ENCODE results near the gene SLC22A15.
A peak's percentile ranks its signal among the peaks of the same experiment; 100 is the strongest.

SLC22A15 gene

GRCh38 chr1:116115476-116116439 lies 139.4 kb downstream of the SLC22A15 start:
- ChIA-PET POLR2A (no interaction called here), CTCF (no interaction called here)
- no peak overlapping the region for H3K4me3 ChIP-seq (ENCODE audit: low read depth, low read length)
- peak; percentile 63 for DNase-seq (ENCODE audit: low read depth, low spot score)
- no peak for TF ChIP-seq CTCF (IDR thresholded peaks at IDR 0.05; ENCODE audit: insufficient read depth, low read length, missing control alignments)

- DNase-seq (ENCODE audit: low read depth, low spot score): no peak
- no peak for TF ChIP-seq CTCF (IDR thresholded peaks at IDR 0.05; ENCODE audit: insufficient read depth, low read length, missing control alignments)
- ChIA-PET CTCF (no interaction called here), POLR2A (no interaction called here)
- H3K4me3 ChIP-seq (ENCODE audit: low read depth, low read length): no peak overlapping the region
These were observed 142.2 kb downstream of the SLC22A15 start for GRCh38 chr1:116118471-116118870.

Data from AG04449 (cell line).